ENCODE results near the gene MECP2.
A peak's percentile ranks its signal among the peaks of the same experiment; 100 is the strongest.

MECP2 gene

DNA sequence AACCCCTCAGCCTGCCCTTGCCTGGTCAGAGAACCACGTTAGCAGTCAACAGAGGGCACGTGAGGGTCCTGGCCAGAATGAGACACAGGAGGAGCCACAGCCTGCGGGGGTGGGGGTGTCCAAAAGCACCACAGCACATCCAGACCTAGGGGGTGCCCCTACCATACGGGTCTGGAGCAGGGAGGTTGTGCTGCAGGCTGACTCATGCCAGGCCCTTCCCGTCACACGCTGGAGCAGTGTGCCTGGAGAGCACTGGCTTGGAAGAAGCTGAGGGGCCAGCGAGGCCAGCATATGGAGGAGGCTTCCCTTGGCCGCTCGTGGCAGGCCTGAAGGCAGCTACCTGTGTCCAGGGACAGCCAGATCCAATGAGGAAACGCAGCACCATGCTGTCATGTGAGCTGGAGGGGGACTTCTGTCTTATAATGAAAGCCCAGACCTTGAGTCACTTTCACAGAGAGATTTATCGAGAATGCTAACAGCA lies 76.3 kb downstream of the MECP2 start:
- H3K4me3 ChIP-seq, result no peak overlapping the region
- peak overlapping the region in 20 of 21 experiments; percentile 14 to 97 (median 92) for H3K27ac ChIP-seq

DNA sequence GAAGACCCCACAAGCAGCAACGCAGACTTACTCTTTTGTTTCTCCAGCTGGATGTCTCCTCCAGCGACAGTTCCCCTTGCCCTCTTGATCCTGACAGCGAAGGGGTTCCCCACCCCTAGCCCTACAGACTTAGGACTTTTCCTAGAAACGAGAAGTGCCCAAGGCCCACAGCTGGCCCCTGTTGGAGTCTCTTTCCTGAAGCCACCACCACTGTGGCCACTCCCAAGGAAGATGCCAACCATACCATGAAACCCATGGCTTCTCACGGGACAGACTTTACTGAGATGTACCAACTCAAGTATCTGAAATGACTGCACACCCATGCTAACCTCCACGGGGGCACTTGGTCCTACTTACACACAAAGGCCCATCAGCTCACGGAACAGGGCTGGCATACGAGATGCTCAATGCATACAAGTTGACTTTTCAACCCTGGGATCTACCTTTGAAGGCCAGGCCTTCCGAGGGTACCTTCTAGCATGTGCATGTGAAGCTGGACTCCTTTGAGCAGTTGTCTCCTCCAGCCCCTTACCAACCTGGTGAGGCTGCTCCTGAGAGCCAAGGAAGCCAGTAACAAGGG lies 76.9 kb downstream of the MECP2 start:
- Histone ChIP-seq H3K27ac (peak overlapping the region; percentile 85 to 97 (median 92)), H3K4me3 (peak overlapping the region; percentile 38 to 64 (median 51))

DNA sequence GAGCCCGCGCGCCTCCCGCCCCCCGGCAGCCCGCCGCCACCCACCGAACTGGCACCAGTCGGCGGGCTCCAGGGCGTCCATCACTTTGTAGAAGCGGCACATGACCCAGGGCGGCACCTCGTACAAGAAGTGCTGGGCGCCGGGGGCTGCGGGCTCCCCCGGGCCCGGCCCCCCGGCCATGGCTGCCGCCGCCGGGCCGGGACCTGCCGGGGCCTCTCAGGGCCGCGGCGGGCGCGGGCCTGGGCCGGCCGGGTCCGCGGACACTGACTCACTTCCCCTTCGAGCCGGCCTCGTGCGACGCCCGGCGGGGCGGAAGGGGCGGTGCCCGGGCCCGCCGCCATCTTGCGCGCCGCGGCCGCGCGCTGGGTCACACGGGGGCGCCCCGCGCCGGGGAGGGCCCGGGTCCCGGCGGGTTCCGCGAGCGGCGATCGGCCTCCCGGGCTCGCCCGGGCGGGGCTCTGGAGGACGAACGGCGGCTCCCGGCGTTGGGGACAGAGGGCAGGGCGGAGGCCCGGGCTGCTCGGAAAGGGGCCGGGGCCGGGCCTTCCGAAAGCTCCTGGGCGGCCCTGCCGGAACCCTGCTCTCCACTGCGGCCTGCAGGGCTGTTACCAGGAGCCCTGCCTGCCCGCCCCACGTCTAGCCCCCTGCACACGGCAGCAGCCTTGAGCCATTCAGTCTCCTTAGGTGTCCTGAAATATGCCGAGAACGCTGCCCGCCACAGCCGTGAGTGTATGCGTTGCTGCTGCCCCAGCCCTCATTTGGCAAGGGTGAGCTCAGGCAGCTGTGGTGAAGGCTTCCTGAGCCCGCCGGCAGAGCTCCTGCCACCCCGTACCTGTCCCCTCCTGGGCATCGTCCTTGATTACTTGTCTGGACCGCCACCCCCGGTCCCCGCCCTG lies 77.6 kb downstream of the MECP2 start, which contains the start of gene IRAK1:
IRAK1 (minus strand) TSS at position 270 of the 896 bp plus-strand sequence; CDS start at position 180, 90 bp downstream.
- H3K27ac ChIP-seq, result peak within 1 kb of the TSS; percentile 88 to 97 (median 94)
- peak within 1 kb of the TSS; percentile 45 to 64 (median 61) for H3K4me3 ChIP-seq

DNA sequence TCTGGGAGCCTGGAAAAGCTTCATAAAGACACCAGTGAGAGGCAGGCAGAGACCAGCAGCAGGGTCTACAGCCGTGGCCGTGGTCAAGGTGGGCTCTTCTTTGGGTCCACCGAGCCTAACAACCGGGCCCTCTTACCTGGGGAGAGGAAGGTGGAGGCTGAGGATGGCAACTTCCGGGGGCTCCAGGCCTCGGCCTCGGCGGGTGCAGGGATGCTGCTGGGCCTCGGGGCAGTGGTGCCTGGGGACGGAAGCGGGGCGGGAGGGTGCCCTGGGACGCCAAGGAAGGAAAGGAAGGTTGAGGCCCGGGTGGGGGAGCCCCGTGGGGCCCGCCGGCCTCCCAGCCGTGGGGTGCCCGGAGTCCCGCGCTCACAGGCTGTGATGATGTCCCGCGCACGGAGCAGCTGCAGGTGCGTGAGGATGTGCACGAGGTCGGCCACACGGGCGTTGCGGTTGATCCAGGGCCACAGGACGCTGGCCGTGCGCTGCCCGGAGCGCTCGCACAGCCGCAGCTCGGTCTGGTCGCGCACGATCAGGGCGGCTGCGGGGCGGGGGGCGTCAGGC lies 78.4 kb downstream of the MECP2 start:
- Histone ChIP-seq H3K27ac (peak overlapping the region; percentile 83 to 97 (median 93)), H3K4me3 (peak overlapping the region; percentile 45 to 64 (median 61))

DNA sequence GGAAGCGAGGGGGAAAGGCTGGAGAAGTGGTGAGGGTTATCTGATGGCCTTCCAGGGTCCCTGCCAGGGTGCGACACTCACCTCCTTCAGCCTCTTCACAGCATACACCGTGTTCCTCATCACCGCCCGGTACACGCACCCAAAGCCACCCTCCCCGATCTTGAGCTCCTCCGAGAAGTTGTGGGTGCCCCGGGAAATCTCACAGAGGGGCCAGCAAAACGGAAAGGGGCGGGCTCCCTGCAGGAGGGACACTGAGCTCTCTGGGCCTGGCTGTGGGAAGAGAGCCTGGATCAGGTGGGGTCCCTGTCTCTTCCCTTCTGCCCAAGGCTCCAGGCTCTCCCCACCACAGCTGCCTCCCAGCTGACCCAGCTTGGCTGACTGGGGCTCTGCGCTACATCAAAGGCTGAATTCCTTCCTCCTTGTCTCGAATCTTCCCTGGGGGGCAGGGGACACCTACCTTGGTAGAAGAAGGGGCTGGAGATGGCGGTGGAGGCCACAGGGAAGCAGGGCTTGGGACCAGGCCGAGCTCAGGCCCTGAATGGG lies 78.9 kb downstream of the MECP2 start:
- H3K27ac ChIP-seq, result peak overlapping the region in 20 of 21 experiments; percentile 83 to 97 (median 93)
- peak overlapping the region; percentile 45 to 64 (median 61) for H3K4me3 ChIP-seq

DNA sequence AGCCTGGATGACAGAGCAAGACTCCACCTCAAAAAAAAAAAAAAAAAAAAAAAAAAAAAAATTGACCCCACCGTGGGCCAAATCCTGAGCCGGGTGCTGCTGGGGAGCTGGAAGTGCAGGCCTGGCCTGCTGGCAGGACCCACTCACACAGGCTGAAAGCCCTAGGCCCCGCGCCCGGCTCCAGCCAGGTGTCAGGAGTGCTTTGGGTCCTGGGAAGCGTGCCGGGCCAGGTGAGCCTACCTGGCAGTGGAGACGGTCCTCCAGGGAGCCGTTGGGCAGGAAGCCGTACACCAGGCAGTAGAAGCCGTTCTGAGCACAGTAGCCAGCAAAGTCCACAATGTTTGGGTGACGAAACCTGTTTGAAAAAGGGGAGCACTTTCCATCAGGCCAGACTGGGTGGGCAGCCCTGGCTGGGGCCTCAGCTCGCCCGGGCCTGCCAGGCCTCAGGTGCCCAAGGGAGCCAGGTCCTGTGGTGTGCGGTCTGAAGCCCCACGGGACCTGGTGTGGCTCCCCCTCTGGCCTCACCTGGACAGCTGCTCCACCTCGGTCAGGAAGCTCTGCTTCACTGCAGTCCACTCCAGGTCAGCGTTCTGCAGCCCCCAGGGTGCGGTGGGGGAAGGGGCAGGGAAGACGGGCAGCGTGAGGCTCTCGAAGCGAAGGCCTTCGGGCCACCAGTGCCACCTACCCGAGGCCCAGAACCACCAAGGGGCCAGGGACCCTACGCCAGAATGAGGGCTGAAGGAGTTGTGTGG lies 79.6 kb downstream of the MECP2 start:
- H3K4me3 ChIP-seq, result peak overlapping the region in 5 of 7 experiments; percentile 45 to 64 (median 52)
- H3K27ac ChIP-seq, result peak overlapping the region in 12 of 21 experiments; percentile 84 to 97 (median 94)

DNA sequence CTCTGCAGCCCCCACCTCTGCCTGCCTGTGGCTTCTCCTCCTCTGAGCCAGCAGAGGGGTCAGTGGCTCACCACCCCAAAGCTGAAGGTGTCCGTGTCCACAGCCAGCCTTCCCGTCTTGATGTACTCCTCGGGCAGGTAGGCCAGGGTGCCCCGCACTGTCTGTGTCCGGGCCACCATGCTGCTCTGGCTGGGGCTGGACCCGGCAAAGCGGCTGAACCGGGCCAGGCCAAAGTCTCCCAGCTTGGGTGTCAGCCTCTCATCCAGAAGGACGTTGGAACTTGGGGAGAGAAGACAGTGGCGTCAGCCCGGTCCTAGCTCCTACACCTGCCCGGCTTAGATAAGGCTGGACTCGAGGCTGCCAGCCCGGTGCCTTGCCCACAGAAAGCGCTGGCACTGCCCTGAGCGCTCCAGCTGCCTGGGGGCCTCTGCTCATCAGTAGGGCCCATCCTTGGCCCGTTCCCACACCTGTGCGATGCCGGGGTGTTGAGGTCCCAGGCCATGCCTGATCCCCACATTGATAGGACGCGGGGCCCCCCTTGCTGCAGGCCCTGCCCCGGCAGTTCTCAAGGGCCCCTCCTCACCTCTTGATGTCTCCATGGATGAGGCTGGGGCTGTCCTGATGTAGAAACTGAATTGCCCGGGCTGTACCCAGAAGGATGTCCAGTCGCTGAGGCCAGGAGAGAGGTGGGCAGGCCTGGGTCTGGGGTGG lies 81.0 kb downstream of the MECP2 start:
- H3K4me3 ChIP-seq, result no peak overlapping the region
- no peak overlapping the region for H3K27ac ChIP-seq

DNA sequence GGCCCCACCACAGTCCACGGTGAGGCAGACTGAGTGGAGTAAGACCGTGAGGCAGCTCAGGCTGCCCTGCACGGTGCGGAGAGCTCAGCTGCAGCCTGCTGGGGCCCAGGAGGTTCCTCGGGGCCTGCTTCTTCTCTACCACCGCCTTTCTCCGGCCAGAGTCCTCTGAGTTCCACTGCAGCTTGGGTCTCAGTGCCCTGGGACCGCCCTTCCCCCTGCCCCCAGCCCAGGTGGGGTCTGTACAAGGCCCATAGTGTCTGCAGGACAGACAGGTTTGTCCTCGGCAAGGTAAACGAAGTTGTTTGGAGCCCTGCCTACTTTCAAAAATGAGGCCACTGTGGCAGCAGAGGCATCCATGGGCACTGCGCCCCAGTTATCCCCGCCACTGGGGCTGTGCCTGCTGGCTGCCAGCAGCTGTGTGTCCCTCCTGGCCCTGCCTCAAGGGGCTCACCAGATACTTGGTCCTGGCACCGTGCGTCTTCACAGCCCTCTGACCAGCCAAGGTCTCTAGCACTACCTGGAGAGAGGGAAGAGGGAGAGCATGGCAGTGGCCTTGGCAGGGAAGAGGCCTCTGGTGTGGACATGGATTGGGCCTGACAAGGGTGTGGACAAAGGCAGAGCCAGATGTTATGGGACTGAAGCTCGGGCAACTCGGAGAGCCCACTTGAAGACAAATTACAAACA lies 81.8 kb downstream of the MECP2 start:
- Histone ChIP-seq H3K4me3 (no peak overlapping the region), H3K27ac (no peak overlapping the region)

DNA sequence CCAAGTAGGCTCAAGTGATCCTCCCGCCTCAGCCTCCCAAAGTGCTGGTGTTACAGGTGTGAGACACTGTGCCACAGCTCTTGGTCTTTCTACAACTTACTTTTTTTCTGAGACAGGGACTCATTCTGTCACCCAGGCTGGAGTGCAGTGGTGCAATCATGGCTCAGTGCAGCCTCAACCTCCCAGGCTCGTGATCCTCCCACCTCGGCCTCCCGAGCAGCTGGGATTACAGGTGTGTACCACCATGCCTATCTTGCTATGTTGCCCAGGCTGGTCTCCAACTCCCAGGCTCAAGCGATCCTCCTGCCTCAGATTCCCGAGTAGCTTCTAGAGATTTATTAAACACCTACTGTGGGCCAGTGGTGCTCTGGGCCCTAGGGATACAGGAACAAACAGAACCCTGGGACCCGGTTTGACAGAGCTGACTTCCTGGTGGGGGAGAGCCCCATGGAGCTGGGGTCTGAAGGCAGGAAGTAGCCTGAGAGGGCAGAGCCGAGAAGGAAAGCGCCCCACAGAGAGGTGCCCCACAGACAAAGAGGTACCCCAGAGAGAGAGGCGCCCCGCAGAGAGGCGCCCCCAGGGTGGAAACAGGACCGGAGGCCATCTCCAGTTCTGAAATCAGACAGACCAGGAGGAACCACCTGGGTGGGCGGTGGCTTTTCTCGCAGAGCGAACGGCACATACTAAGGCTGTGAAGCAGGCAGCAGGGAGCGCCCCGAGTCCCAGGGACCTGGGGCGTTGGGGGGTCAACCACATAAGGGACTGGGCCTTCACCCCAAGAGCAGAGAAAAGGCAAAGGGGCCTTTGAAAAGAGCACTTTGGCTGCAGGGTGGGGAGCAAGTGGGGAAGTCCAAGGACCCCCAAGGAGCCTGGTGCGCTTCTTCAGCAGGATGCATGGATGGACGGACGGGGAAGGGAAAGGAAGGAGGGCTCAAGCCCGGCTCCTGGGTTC lies 82.8 kb downstream of the MECP2 start:
- no peak overlapping the region for H3K27ac ChIP-seq
- no peak overlapping the region for H3K4me3 ChIP-seq

DNA sequence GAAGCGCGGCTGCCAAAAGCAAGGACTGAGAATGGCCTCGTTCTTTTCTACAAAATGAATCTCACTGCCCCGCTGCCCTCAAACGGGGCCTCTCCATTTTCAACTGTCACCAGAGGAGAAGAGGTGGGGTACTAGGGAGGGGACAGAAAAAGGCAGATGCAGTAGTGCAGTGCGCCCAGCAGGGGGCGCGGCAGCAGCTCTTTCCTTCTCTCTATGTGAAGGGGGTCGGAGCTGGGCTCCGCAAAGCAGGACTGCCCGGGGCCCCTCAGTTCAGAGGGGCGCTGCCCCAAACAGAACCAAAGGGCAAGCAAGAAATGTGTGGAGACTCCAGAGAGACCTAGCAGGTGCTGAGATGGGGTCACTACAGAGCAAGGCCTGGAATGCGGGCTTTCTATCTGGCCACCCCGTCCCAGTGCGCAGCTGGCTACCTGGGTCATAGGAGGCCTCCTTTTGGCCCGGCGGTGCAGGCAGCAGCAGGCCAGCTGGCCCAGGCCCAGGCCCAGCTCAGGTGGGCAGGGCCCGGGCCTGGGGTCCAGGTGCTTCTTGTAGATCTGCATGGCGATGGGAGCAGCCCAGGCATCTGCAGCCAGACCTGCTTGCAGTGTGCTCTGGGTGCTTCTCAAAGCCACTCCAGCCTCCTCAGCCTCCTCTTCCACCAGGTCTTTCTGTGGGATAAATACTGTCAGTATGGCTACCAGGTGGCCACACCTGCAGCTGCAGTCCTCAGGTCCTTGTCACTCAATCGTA lies 83.7 kb downstream of the MECP2 start:
- H3K4me3 ChIP-seq, result no peak overlapping the region
- no peak overlapping the region for H3K27ac ChIP-seq

DNA sequence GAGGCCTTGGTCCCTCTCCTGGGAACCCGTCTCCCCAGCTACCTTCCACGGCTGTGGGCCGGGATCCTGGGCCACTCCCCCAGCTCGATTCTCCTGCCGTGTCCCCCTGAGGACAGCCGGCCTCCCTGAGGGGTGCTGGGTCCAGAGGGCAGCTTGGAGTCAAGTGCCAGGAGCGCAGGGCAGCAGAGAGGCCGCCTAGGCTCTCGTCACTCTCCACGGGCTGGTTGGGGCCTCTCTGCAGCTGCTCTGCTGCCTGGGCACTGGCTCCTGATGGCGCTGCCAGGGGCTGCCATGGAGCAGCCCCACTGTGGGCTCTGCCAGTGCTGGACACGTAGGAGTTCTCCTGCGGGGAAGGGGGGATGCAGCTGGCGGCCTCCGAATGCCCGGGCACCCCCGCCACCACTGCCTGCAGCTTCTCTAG lies 84.5 kb downstream of the MECP2 start:
- peak overlapping the region in 3 of 21 experiments; percentile 19 to 69 (median 27) for H3K27ac ChIP-seq
- H3K4me3 ChIP-seq, result no peak overlapping the region

DNA sequence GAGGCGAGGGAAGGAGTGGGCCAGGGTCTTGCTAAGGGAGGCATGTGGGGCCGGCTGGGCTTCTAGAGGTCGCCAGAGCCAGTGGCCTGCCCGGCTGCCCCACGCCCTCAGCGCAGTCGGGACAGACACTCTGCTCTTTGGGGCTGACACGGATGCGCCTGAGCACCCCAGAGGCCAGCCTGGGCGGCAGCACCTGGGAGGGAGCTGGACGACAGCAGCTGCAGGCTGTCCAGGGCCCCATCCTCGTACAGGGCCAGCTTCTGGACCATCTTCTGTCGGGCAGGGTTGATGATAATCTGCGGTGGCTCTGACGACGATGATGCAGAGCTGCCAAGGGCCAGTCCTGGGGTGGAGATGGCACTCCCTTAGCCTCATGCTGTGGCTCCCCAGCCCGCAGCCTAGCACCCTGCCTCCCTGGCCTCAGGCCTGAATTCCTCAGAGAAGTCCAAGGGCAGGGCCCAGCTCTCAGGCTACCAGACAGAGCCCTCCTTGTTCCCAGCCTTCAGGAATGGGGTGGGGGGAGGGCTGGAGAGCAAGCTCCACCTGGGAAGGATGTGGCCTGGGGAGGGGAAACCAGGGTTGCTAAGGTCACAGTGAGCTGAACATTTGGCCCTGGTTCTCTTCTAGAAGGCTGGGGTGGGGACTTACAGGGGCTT lies 85.1 kb downstream of the MECP2 start:
- H3K27ac ChIP-seq, result peak overlapping the region in 3 of 21 experiments; percentile 27 to 69 (median 44)
- H3K4me3 ChIP-seq, result no peak overlapping the region

DNA sequence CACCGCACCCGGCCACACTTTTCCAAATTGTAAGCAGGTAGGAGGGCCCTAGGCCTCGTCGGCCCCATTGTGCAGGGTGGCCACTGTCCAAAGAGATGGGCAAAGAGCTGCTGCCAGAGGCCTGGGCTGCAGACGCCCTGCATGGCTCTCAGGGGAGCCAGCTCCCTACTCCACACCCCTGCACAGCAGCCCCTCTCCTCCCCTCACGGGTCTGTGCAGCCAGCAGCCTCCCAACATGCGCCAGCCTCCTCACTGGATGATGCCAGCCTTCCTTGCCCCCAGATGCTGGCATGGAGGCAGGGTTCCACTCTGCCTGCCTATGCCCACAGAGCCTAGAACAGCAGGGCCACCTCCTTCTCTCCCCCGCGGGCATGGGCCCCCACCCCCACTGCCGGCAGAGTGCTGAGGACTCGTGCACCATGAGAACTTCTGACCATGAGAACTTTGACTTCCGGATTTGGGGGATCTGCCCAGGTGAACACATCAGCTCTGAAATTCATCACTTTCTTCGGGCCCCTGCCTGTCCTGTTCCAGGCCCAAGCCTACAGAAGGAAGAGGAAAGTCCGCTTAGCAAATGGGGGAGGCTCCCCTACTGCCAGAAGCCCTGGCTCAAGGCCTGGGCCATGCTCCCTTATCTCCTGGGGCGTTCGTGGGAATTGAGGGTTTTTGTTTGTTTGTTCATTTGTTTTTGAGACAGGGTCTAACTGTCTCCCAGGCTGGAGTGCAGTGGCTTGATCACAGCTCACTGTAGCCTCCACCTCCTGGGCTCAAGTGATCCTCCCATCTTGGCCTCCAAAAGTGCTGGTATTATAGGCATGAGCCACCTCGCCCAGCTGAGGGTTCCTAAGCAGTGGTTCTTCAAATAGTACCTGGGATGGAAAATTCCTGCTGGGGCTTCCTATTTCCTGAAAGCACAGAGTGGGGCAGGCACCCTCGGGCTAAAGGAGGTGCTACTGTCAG lies 85.9 kb downstream of the MECP2 start:
- H3K4me3 ChIP-seq, result no peak overlapping the region
- peak overlapping the region in 2 of 21 experiments; percentile 2 to 44 for H3K27ac ChIP-seq

DNA sequence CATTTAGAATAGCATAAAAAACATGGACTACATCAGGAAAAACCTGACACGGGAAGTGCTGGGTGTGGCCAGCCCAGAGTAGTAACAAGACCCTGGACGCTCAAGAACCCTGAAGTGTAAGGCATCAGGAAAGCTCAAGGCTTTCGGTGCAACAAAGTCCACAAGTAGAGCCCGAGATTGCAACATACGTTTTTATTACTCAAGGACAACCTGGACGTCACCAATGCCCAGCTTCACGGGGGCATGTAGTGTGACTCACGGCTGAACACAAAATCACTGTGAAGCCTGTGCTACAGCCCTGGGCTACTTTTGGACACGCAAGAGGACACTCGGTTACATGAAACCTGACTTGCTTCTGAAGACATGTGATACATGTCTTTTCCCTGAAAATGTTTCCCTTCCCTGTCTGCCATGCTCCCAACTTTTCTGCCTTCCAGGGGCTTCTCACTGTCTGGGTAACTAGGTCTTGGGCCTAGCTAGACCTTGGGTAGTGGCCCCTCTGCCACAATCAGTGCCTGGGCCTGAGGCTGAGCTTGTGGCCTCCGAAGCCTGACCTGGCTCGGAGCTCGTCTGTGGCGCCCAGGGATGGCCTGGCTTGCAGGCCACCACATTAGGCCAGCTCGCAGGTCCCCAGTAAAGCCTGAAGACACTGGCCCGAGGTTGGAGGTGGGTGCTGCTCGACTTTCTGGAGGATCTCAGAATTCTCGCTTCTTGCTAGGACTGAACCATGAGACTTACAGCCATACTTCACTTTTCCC lies 87.0 kb downstream of the MECP2 start:
- Histone ChIP-seq H3K27ac (no peak overlapping the region), H3K4me3 (no peak overlapping the region)

Measured in skin epidermis (tissue), 12 donors.